ENCODE data around the gene PLA2G4A.
"Not testable (repeated sequence)": the region's sequence is repeated elsewhere in the genome, so short reads cannot be mapped to it uniquely, and the experiment has no call there.

The PLA2G4A gene

DNA sequence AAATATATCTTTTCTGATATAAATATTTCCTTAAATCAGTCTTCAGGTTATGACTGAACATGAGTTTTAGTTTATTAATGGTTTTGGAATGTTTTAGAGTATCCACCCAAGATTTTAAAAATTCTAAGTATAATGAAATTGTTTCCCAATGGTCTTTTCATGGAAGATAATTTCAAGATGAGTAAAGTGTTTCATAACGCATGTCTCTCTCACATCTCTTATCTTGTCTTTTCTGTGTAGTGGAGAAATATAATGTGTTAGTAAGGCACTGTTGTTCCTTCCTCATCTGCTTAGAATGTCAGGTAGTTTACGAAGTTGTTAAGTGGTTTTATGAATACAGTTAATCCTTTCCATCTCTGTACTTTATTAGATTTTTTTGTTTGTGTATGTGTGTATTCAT is 49.6 kb downstream of the PLA2G4A start:
- DNase-seq = no peak

DNA sequence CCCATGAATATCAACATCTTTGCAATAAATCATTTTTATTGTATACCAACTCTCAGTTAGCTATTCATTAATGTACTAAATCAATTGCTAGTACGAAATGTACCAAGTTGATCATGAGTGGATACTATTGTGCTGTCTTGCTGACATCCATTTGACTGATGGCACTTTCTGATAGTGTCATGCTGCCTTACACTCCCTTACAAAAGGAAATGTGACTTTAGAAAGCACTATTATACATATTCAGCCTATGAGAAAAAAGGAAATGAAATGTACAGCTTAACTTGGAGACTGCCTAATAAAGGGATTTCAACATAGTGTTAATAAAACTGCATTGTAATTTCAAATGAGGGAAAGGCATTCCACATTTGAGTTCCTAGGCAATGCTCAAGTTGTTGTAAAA is 52.2 kb downstream of the PLA2G4A start:
- no peak for DNase-seq

DNA sequence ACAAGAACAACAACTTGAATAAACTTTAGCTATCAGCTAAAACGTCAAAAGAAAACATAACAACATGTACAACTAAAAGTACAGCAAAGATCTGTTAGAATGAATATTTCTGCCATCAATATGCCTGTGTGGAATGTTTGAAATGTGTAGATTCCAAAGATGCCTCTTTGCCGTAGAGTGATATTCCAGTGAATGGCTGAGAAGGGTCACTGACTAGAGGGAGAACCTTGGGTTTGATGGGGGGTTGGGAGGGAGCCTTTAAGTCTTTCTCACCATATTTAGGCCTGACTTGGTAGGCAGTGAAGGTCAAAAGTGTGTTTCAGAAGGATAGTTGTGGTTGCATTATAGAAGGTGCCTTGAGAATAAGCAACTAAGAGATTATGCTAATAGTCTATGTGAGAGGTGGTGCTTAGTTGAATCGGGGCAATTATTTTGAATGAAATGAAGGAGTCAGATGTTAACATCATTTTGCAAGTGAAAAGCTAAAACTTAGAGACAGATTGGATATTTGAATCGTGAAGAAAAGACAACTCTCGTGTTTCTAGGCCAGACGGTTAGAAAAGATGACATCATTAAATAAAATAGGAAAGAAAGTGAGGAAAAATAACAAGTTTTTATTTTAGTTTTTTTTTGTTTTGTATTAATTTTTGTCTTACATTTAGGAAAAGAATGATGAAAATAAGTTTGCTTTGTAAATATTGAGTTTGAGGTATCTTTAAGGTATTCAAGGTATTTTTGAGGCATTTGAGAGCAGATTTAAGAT is 53.8 kb downstream of the PLA2G4A start:
- no peak for DNase-seq

DNA sequence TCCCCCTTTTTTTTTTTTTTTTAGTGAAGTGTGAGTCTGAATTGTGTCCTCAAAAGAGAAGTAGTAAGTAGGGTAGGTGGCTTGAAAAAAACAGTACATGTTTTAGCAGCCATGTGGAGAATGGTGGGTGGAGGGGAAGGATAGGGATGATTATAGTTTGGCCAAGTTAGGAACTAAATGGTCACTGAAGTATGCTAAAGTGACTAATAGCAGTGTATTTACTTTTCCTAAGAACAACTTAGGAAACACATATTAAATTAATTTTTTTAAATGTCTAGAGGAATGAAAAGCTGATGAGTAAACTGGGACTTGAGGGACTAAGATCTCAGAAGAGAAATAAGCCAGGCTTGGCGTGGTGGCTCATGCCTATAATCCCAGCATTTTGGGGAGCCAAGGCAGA is 55.5 kb downstream of the PLA2G4A start:
- no peak for DNase-seq

DNA sequence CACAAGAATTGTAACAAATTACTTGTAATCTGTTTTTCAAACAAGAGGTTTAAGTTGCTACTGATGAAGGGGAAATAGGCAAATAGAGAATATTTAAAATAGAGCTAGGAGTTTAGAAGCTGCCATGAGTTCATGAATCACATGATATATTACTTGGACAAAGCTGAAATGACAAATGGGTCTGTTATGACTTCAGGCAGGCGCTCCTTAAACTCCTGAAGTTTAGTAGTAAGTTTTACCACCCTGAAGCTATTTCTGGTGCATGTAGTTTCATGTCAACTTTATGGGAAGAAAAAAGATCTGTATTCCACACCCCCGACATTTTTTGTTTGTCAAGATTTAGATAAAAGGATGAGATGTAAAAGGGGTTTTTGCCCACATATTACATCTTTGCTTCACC is 58.5 kb downstream of the PLA2G4A start:
- DNase-seq = no peak

DNA sequence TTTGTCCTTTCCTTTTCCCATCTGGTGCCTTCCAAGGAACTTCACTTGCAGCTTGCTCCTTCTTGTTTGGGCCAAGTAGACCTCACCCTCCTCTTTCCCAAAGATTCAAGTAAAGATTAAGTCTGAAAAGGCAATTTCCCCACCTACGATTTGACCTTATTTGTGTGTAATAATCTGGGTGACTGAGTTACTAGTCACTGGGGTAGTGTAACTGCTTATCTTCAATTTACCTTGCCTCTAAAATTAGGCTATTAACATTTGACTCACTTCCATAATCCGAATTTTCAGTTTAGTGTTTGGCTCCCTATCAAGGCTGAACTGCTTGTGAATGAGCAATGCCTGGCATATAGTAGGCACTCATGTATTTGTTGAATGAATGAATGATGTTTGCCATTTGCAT is 59.6 kb downstream of the PLA2G4A start:
- no peak for DNase-seq

DNA sequence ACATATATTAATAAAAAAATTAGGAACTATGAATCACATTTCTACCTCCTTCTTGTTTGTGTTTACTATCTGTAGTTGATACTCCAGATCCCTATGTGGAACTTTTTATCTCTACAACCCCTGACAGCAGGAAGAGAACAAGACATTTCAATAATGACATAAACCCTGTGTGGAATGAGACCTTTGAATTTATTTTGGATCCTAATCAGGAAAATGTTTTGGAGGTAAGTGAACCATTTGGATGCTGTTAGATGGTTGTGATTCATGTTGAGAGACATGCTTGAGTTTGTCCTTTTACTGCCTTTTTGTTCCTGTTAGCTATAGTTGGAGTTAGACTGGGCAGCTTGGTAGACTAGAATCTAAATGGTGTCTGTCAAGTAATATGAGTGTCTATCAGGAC is 64.2 kb downstream of the PLA2G4A start:
- no peak for DNase-seq

DNA sequence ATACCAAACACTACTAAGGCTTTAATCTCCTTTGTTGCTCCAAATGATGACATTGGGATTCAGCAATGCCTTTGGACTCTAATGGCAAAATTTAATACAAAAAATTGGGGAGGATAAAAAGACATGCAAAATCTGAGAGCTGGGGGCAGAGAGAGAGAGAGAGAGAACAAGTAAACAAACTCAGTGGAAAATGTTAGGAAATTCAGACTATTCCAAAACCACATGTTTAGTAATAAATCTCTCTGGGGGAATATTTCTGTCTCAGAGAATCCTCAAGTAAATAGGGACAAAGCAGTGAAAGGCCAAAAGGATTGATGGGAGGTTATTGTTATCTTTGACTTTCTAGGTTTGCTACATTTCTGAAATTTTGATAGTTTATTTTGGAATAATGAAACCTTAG is 65.7 kb downstream of the PLA2G4A start:
- no peak for DNase-seq

DNA sequence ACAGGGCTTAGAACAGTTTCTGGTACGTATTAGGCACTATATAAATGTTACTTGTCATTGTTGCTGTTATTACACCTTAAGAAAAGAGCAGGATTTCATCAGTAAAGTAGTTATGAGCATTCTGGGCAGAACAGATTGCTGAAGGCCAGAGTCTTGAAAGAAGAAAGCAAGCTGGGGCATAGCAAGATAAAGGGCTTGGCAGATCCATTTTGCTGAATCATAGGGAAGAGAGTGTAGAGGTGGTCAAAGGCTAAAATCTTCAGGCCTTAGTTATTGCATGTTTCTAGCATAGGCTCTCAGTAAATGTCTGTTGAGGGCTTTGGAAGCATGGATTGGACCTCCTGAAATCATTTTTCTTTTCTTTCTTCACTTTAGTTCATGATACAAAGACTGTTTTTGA is 67.5 kb downstream of the PLA2G4A start:
- no peak for DNase-seq

DNA sequence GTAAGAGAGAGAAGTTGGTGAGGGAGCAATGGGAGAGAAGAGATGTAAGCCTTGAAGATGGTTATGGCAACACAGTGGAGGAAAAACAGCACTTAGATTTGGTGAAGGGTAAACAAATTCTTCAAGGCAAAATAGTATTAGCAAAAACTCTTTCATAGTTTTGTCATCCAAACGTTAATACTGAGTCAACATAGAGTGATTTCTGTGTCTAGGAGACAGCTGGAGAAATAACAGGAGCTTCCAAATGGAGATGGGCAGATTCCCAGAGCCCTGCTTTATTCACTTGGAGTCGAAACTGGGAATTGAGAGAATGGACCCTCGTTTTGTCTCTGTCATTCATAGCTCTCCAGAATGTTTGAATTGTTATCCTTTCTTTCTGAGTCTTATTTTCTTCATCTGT is 68.3 kb downstream of the PLA2G4A start:
- no peak for DNase-seq

DNA sequence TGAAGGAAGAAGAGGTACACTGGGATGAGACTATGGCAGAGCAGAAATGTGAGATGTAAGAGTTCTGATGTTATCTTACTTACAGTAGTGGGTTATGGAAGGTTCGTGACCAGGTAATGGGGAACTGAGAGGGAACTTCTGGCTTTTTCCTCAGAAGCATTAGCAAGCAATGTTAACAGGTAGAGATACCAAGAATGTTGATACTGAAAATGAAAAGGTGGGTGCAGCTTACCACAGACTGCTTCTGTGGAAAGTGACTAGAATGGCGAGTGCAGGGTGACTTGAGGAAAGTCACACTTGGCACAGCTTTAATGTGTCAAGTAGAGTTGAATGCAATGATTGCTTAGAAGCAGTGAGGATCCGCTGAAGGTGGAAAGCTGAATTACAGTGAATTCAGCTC is 70.8 kb downstream of the PLA2G4A start:
- no peak for DNase-seq

DNA sequence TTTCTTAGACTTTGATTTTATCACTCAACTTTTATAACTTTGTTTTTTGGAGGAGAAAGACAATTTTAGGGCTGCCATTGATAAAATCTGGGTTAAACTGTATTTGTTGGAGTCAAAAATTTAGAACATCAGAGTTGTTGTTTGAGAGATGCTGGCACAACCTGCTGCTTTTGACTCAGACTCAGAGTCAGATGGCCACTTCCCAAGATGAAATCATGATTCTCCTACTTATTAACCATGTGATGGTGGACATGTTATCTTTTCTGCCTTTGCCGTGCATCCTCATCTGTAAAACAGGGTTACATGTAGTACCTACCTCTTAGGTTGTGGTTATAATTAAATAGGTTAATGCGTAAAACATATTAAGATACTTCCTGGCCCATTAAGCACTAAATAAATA is 71.2 kb downstream of the PLA2G4A start:
- DNase-seq = no peak

DNA sequence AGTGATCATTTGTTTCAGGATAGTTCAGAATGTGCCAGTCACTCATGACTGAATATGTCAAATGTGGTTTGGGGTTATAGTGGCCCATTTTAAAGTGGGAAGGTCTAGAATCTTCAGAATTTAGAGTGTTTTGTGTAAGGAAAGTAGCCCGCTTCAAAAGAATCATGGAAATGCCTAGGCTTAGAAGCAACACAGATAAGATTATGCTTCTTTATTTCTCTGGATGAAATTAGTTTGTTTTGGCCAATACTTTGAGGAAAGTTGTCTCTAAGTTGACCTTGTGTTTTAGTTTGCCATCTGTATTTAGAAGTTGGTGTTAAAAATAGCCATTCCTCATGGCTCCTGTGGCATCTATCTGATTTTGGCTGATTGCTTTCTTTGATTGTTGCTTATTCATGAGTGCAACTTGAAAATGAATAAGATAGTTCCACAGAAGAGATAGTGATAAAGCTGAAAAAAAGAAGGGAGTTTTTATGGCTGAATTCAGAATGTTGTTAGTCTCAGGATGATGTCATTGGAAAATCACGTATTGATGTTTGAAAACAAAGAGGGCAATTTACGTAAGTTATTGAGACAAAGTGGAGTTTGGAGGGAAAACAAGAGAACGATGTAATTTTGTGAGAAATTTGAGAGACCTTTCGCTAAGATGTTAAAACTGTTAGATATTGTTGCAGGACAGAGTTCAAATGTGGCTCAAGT is 71.9 kb downstream of the PLA2G4A start:
- DNase-seq = no peak

DNA sequence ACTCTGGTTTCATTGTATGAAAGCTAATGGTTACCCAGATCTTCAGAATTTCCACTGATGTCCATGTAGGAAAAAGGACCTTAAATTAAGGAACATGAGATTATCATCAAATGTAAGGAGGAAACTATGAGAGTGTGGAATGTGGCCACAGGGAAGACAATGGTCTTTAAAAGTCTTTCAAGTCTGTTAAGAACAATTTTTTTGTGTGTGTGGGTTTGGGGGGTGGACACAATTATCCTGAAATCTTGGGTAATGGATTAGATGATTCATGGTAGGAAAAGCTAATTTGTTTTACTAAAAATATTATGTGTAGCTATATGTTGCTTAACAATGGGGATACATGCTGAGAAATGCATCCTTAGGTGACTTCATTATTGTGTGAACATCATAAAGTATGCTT is 72.9 kb downstream of the PLA2G4A start:
- no peak for DNase-seq

DNA sequence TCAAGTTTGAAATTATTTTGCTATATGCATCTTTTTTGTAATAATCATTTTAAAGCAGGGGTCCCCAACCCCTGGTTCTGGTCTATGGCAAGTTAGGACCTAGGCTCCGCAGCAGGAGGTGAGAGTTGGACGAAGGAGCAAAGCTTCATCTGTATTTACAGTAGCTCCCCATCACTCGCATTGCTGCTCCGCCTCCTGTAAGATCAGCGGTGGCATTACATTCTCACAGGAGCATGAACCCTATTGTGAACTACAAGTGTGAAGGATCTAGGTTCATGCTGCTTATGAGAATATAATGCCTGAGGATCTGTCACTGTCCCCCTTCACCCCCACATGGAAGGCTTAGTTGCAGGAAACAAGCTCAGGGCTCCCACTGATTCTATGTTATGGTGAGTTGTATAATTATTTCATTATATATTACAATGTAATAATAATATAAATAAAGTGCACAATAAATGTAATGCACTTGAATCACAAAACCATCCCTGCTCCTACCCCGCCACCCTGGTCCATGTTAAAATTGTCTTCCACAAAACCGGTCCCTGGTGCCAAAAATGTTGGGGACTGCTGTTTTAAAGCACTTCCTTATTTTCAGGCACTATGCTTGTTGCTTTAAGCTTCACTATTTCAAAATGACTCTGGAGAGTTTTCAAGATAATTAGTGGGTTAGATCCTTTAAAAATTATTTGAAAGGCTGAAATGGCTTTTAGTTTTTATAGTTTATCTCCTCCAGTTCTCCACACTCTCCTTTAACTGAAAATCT is 74.8 kb downstream of the PLA2G4A start:
- no peak for DNase-seq

DNA sequence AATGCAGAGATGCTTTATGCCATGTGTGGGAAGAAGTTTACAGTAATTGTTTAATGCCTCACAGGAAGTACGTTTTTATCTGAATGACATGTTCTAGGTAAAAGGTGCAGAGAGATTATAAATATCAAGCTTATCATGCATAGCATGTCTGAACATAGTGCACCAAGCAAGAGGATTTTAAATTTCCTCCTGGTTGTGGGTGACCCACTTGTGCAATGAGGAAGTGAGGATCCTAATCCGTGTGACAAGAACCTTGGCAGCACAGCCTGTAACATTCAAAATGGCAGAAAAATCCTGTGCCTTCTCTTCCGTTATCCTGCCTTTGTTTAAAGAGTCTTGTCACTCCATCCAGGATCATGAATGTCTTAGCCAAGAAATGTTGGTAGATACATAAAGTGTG is 75.6 kb downstream of the PLA2G4A start:
- DNase-seq = no peak

DNA sequence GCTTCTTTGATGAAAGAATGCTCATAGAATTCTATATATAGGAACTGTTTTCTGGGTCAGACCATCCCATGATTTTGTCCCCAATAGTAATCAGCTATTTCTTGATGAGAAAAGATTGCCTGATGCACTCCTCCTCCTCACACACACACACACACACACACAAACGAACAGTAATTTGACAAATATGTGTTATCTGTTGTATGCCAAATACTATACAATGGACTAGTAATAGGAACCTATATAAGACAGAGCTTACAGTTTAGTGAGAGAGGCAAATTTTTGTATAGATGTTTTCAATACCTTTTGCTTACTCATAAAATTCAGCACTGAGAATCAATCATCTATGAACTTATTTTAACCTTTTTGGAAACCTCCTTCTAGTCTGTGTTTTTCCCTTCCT is 76.8 kb downstream of the PLA2G4A start:
- no peak for DNase-seq

DNA sequence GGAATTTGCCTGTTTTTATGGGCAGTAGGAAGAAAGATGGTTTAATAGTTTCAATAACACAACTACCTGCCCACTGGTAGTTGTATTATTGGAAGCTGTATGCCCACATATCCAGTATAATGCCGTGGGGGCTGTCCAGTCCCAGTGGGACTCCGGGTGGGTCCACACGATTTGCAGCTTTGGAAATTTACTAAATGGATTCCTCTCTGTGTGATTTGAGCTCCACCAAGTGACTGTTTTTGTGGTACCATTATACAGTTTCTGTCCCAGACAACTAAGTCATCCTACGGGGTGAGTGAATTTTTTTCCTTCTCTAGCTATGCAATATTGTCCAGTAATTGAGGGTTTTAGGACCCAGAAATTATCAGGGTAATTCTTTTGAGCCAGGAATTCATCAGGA is 86.8 kb downstream of the PLA2G4A start:
- DNase-seq = no peak

DNA sequence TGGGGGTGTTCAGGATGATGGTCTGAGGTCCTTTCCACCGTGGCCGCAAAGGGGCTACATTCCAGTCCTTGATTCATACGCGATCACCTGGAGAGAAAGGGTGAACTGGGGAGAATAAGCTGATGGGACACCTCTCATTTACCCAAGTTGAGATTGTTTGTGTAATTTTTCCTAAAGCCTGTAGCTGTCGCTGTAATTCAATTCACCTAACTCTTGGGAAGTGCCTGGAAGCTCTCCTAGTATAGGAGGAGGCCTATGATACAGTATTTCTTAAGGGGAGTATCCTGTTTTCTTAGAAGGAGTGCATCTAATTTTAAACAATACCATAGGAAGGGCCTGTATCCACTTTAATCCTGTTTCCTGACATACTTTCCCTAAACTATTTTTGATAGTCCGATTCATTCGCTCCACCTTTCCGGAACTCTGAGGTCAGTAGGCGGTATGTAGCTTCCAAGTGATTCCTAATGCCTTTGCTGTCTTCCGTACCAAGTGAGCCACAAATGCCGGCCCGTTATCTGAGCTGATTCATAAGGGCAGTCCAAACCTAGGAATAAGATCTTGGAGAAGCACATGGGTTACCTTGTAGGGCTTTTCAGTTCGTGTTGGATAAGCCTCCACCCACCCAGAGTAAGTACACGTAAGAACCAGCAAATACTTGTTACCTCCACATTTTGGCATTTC is 88.5 kb downstream of the PLA2G4A start:
- not testable (repeated sequence) for DNase-seq

DNA sequence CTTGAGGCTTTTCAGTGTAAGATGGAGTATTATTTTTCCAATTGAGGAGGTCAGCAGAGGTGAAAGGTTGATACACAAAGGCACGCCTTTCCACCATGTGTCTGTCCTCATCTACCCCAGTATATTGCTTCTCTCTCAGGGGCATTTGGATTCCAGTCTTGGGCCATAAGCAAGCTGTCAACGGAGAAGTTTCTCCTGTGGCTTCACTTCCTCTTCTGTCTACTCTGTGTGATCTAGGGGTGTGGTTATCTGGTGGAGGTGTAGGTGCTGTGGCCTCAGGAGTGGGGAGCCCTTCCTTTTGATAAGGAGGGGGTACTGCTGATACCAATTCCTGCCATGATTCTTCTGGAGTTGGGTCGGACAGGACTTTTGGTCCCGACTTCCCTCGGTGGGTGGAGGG is 92.6 kb downstream of the PLA2G4A start:
- not testable (repeated sequence) for DNase-seq

DNA sequence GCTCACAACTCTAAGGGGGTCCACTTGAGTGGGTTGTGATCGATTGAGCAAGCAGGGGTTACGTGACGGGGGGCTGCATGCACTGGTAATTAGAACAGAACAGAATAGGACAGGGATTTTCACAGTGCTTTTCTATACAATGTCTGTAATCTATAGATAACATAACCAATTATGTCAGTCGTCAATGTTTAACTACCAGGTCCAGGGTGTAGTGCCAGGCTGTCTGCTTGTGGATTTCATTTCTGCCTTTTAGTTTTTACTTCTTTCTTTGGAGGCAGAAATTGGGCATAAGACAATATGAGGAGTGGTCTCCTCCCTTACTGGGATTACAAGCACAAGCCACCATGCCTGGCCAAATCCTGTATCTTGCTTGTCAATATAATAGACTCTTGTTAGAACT is 94.1 kb downstream of the PLA2G4A start:
- DNase-seq = not testable (repeated sequence)

DNA sequence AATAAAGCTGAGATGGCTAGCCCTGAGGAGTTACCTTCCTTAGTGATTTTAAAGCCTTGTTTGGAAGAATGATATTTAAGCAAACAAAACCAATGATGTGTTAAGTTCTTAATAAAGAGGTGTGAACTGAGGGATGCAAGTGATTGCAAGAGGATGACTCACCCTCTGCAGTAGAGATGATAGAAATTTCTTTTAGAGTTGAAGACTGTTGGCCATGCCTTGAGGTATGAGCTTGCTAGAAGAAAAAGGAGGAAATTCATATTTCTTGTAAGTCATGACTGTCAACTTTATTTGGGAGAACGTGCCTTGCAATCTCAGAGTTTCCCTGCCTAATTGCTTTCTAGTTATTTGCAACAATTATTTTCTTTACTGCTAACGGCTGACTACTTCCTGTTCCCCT is 94.7 kb downstream of the PLA2G4A start:
- DNase-seq = no peak

DNA sequence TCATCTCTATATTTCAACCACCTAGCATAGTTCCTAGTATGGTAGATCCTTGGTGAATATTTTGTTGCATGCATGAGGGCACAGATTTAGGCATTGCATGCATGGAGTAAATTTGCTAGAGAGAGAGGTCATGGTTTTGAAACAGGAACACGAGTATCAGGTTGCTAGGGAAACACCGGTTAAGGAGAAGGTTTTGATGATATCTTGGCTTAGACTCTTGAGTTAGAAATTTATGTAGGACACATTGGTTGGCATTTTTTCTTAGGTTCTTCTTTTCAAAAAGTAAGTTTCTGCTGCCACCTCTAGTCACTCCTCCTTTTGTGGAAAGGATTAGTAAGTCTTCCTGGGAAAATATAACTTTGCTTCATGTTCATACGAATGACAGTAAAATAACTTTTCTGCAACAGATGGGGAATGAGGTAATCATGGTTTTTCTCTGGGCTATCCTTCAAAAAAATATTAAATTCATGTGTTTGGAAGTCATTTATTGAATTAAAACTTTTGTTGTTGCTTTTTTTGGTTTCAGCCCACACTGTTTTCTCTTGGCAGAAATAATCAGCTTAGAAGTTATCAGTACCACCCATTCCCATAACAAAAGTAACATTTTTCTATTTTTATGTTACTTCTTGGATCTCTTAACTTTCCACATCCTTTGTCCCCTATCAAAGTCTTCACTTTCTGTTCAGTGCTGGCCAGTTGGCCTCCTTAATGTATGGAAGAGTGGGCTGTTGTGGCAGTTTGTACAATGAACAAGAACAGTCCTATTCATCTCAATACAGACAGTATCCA is 97.3 kb downstream of the PLA2G4A start:
- DNase-seq = no peak
